ENCODE measurements around the gene UBE2E2.

- no peak for TF ChIP-seq CTCF (conservative IDR thresholded peaks at IDR 0.05; ENCODE audit: low read length)
- TF ChIP-seq EZH2phosphoT487 (IDR thresholded peaks at IDR 0.05; ENCODE audit: borderline replicate concordance), result no peak
These were observed 305.3 kb downstream of the UBE2E2 start for GRCh38 chr3:23508464-23508863.
